GM19467 (cell line): ENCODE results near the gene GTPBP2.
"Not testable (repeated sequence)": the region's sequence is repeated elsewhere in the genome, so short reads cannot be mapped to it uniquely, and the experiment has no call there.

ENCODE experiments used
- ATAC-seq: cut with Tn5 transposase; IDR thresholded peaks from one replicate; pipeline ENCODE4 v1.9.1; 2021; ENCODE audit warnings: mild to moderate bottlenecking, moderate library complexity; ENCODE audit not compliant: unreplicated experiment

GTPBP2 gene

DNA sequence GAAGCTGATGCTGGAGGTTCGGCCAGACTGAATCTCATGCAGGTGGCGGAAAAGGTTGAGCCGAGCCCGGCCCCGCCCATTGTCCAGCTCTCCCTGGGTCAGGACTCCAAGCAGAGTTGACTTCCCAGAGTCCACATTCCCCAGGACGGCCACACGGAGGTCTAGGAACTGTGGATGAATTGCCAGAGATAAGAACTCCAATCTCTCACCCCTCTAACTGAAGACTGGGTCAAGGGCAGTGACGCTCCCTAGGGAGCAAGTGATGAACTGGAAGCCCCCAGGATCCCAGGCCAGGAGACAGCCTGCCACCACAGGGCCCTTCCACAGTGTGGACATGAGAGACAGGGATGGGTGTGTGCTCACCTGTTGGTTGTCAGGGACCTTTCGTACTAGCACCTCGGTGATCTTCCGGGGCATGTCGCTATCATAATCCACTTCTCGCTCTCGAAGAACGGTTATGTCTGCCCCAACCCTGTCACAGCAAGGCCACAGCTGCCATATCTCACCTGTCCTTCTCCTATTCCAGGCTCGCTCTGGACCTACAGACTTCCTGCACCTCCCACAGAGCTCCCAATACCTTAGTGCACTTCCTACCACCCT, 3.6 kb downstream of the GTPBP2 start:
- ATAC-seq = no peak

- ATAC-seq = no peak
Measured at GRCh38 chr6:43624786-43625288, 4.2 kb downstream of the GTPBP2 start.

DNA sequence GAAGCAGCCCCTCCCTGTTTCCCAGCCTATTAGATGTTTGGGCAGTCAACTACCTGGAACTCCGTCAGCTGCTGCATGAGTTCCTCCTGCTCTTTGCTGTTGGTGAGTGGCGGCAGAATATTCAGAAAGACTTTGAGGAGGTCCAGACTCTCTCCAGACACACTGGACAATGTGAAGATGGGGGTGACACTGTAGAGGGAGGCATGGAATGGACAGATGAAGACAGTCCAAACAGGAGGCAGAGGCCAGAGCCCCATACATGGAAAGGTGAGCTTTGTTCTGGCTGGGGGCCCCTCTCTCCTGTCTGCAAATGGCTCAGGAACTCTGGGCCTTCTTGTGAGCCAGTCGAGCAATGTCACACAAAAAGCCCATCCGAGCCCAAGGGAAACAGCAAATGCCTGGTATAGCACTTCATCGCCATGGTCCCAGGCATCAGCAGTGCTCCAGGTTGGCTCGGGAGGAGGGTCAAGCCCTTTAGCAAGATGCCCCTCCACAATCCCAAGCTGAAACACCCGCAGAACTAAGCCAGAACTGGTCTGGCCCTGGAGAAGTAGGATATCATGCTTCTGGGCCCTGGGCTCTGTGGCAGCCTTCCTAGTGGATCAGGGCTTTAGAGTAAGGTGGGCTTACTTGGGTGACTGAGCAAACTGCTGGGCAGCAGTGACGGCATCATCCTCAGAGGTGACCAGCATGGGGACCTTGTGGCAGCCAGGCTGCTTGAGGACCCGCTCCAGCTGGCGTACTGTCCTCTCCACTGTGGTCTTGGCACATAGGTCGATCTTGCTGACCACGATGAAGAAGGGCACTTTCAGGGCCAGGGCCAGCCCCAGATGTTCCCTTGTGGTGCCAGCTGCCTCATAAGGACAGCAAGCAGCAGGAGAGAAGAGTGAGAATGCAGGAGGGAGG, 4.9 kb downstream of the GTPBP2 start:
- no peak for ATAC-seq

DNA sequence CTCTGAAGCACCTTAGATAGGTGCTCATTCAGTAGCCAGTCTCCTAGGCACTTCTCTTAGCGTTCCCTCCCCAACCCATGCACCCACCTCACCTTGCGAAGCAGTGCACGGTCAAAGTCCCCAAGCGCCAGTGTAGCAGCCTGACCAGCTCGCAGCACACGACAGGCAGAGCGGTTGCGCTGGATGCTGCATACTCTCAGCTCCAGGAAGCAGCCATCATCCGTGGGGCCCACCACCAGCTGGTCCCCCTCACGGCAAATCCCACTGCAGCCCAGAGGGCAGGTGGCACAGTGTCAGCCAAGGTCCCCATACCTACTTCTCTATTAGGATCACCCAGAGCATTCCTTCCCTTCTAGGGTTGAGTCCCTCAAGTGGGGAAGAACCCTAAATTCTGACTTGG, 6.5 kb downstream of the GTPBP2 start:
- ATAC-seq = no peak

- no peak for ATAC-seq
Measured at GRCh38 chr6:43621836-43622180, 7.3 kb downstream of the GTPBP2 start.

DNA sequence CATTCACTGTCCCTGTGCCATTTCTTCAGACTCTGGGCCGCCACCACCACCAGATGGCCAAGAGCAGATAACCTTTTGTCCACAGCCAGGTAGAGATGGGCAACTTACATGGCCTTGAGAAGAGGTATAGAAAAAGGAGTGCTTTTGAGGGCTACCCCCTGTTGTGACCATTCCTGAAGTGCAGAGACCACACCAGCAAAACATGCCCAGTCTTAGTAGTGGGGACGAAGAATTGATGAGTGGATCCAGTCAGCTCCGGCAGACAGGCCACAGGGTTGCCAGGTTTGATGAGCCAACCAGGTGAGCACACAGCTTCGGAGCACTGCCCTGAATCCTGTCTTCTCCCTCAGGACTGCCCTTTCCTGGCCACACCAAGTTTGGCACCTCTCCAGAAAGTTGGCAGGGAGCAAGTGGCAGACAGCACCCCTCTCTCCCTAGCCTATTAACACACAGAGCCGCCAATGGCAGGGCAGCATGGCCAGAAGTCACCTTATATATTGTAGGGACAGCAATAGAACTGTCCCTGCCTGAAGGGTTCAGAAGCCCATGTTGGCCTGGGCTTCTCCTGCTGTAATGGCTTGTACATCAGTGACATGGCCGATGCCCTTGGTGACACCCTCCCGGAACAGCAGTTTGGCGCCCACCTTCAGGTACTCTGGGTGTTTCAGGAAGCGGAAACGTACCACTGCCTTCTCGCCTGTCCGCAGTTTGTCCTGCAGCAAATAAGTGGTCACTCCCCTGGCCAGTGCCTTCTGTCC, 7.8 kb downstream of the GTPBP2 start:
- ATAC-seq = no peak

DNA sequence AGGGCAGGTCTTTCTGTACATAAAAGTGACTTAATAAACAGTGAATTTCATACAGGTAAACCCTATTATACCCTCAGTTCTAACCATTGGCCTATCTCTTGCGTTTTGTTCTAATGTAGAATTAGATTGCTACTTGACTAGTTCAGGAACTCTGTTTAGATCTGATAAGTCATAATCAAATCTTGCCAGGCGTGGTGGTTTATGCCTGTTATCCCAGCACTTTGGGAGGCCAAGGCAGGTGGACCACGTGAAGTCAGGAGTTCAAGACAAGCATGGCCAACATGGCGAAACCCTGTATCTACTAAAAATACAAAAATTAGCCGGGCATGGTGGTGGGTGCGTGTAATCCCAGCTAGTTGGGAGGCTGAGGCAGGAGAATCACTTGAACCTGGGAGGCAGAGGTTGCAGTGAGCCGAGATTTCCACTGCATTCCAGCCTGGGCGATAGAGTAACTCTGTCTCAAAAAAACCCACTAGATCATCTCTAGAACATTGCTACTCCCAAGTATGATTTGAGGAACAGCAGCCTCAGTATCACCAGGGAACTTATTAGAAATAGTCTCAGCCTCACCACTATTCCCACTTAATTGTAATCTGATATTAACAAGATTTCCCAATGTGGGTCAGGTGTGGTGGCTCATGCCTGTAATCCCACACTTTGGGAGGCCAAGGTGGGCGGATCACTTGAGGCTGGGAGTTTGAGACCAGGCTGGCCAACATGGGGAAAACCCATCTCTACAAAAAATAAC, 12.2 kb downstream of the GTPBP2 start:
- no peak for ATAC-seq

GRCh38 chr6:43614396-43614730, 14.7 kb downstream of the GTPBP2 start:
- no peak for ATAC-seq

DNA sequence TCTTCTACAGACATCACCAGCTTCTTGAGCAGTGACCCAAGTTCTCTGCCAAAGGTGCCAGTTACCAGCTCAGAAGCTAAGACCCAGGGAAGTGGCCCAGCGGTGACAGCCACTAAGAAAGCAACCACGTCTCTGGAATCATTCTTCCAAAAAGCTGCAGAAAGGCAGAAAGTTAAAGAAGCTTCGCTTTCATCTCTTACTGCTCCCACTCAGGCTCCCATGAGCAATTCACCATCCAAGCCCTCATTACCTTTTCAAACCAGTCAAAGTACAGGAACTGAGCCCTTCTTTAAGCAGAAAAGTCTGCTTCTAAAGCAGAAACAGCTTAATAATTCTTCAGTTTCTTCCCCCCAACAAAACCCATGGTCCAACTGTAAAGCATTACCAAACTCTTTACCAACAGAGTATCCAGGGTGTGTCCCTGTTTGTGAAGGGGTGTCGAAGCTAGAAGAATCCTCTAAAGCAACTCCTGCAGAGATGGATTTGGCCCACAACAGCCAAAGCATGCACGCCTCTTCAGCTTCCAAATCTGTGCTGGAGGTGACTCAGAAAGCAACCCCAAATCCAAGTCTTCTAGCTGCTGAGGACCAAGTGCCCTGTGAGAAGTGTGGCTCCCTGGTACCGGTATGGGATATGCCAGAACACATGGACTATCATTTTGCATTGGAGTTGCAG, 15.2 kb downstream of the GTPBP2 start:
- no peak for ATAC-seq

GRCh38 chr6:43610431-43610830, 18.6 kb downstream of the GTPBP2 start:
- ATAC-seq = no peak

DNA sequence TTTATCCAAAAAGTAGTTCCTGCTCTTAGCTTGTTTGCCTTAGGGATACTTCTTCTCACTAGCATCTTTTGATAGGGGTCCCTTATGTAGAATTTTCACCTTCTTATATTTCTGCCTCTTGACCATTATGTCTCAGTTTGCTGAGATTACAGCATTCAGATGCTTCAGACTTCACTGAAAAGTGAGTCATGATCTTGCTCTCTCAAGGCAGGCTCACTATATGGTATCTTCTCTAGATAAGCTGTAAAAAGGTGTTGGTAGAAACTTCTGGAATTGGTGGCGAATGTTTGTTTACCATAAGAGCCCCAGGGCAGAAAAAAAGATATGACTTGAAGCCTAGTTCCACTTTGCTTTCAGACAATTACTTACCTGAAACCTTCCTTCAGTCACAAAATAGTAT, 19.7 kb downstream of the GTPBP2 start:
- no peak for ATAC-seq

GRCh38 chr6:43608807-43609206, 20.3 kb downstream of the GTPBP2 start:
- ATAC-seq = no peak

GRCh38 chr6:43608310-43608763, 20.7 kb downstream of the GTPBP2 start:
- ATAC-seq = no peak

DNA sequence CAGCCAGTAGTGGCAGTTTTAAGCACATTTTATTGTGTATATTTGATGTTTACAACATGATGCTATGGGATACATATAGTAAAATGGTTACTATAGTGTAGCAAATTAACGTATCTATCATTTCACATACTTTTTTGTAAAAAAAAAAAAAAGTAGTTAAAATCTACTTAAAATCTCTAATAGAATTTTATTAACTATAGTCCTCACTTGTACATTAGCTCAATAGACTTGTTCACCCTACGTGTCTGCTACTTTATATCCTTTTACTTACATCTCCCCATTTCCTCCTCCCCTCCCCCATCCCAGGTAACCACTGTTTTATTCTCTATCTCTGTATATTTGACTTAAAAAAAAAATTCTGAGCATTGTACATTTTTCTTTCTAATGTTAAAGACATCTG, 23.0 kb downstream of the GTPBP2 start:
- ATAC-seq = no peak

DNA sequence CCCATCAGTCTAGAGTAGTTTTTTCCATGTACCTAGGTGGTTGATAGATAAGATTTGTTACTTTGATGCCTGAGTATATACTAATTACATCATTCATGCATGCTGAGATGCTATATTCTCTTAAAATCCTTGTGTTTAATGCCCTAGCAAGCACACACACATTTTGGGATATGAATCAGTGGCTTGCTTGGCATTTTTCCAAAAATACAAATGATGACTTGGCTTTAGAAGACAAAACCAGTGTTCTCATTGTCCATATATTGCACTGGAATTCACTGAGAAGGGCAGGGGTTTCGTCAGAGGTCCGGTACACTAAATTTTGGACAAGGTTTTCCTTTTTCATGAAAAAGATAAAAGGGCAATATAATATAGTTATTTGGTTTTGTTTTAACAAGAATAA, 24.9 kb downstream of the GTPBP2 start:
- ATAC-seq = no peak

DNA sequence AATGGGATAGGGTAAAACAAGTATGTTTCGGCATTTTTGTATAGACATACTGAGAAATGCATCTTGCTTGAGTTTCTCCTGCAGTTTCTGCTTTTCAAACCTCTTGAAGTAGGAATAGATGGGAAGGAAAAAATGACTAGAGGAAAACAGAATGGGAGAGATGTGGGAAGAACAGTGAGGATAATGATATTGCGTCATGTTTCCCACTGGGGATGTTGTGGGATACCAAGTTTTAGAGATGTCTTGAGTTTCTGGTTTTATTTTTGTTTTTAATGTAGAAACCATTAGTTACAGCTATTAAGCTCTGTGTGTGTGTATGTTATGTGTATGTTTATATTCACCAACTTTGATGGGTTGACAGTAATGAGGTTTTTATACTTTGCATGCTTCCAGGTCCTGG, 28.5 kb downstream of the GTPBP2 start:
- ATAC-seq = no peak

DNA sequence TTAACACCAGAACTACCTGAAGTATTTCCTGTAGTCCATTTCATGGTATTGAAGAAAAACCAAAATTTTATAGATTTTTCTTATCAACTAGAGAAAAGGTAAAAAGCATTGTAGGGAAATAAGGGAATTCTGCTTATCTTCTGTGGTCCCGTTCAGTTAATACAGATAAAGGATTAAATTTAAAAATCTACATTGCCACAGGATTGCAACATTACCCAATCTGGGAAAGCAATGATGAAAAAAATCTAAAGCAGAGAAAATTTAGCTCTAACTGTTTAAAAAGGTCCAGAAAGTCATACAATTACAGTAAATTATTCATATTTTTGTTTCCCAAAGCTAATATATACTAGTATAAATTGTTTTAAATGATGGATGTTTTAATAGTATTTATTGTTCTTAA, 35.1 kb downstream of the GTPBP2 start:
- no peak for ATAC-seq

GRCh38 chr6:43589564-43589963, 39.5 kb downstream of the GTPBP2 start:
- not testable (repeated sequence) for ATAC-seq

GRCh38 chr6:43588194-43588593, 40.9 kb downstream of the GTPBP2 start:
- ATAC-seq = no peak

- ATAC-seq = no peak
Measured at GRCh38 chr6:43584892-43585570, 44.0 kb downstream of the GTPBP2 start.
